GM21381 (cell line): ENCODE measurements around the gene RABEPK.
A peak's percentile ranks its signal among the peaks of the same experiment; 100 is the strongest.
"Not testable (repeated sequence)": the region's sequence is repeated elsewhere in the genome, so short reads cannot be mapped to it uniquely, and the experiment has no call there.

Experiments
- ATAC-seq: cut with Tn5 transposase; IDR thresholded peaks from one replicate; pipeline ENCODE4 v1.9.1; 2021; ENCODE audit warnings: mild to moderate bottlenecking, moderate library complexity; ENCODE audit not compliant: unreplicated experiment

Gene RABEPK

GRCh38 chr9:125200216-125201047, at the start of gene RABEPK:
Gene RABEPK (plus strand): TSS chr9:125200542. CDS start chr9:125203014, 2,472 bp downstream.
- ATAC-seq, result peak; percentile 97

- no peak for ATAC-seq
Measured at GRCh38 chr9:125151730-125152129, 48.6 kb upstream of the RABEPK start.

GRCh38 chr9:125153712-125154367, 46.5 kb upstream of the RABEPK start:
- no peak for ATAC-seq

GRCh38 chr9:125156551-125156950, 43.8 kb upstream of the RABEPK start:
- ATAC-seq, result no peak

- ATAC-seq, result no peak
Measured at GRCh38 chr9:125160750-125161149, 39.6 kb upstream of the RABEPK start.

GRCh38 chr9:125161284-125161918, 38.9 kb upstream of the RABEPK start:
- no peak for ATAC-seq

GRCh38 chr9:125162891-125163290, 37.5 kb upstream of the RABEPK start:
- not testable (repeated sequence) for ATAC-seq

- ATAC-seq, result no peak
Measured at GRCh38 chr9:125166762-125167161, 33.6 kb upstream of the RABEPK start.

GRCh38 chr9:125169895-125170294, 30.4 kb upstream of the RABEPK start:
- no peak for ATAC-seq

- ATAC-seq, result no peak
Measured at GRCh38 chr9:125172031-125172755, 28.1 kb upstream of the RABEPK start.

GRCh38 chr9:125176636-125177035, 23.7 kb upstream of the RABEPK start:
- no peak for ATAC-seq

- no peak for ATAC-seq
Measured at GRCh38 chr9:125177888-125178287, 22.5 kb upstream of the RABEPK start.

- ATAC-seq, result not testable (repeated sequence)
Measured at GRCh38 chr9:125179776-125180175, 20.6 kb upstream of the RABEPK start.

- no peak for ATAC-seq
Measured at GRCh38 chr9:125180876-125181275, 19.5 kb upstream of the RABEPK start.

- ATAC-seq, result not testable (repeated sequence)
Measured at GRCh38 chr9:125181756-125182155, 18.6 kb upstream of the RABEPK start.

GRCh38 chr9:125183054-125183453, 17.3 kb upstream of the RABEPK start:
- ATAC-seq, result no peak

- ATAC-seq, result no peak
Measured at GRCh38 chr9:125183561-125183960, 16.8 kb upstream of the RABEPK start.

- peak; percentile 17 for ATAC-seq
Measured at GRCh38 chr9:125189011-125189360, 11.4 kb upstream of the RABEPK start.

- peak; percentile 97 for ATAC-seq
Measured at GRCh38 chr9:125189361-125190289, 10.7 kb upstream of the RABEPK start, which contains the start of gene PPP6C. Gene PPP6C (minus strand): TSS chr9:125189803. CDS start chr9:125189718, 85 bp downstream.

- no peak for ATAC-seq
Measured at GRCh38 chr9:125190361-125190801, 10.0 kb upstream of the RABEPK start.
